NCI-H1048 (cell line): ENCODE data around the gene PACSIN1.

Experiments used
- DNase-seq: peaks from one replicate; lab custom pipeline; 2025; lab: John Stamatoyannopoulos, UW

The PACSIN1 gene

GRCh38 chr6:34544776-34545471 lies 79.0 kb downstream of the PACSIN1 start:
- no peak for DNase-seq

GRCh38 chr6:34546551-34547321 lies 80.9 kb downstream of the PACSIN1 start:
- no peak for DNase-seq

GRCh38 chr6:34547701-34548644 lies 82.1 kb downstream of the PACSIN1 start:
- DNase-seq: no peak

GRCh38 chr6:34549026-34549803 lies 83.3 kb downstream of the PACSIN1 start:
- DNase-seq: no peak

DNA sequence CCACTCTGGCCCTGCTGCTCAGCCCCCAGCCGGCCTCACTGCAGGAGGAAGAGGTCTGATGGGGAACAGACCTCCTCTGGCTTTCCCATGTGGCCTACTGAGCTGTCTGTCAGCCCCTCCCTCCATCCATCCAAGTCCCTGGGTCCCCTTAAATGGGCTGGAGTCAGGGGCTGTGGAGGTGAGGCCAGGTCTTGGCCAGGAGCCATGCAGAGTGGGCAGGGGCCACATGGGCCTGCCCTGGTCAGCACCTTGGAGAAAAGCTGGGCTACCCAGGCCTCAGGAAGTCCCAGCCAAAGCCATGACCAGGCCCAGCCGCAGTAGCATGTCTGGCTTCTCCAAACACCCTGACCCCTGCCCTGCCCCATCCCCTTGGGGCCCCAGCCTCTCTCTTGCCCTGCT lies 83.9 kb downstream of the PACSIN1 start:
- DNase-seq: no peak

DNA sequence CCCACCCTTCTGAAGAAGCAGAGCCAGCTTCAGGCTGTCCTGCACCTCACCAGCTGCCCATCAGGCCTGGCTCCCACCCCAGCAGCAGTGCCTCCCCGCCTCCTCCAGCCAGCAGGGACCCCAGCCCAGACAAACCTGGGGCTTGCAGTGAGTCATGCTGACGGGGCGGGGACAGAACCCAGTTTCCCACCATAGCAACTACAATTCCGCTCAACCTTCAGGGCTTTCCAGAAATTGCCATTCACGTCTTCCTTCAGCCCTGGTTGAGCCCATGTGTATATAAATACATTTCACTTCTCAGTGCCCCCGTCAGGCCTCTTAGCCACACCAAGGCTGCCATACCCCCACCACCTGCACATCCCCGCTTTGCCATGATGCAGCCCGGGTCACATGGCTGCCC lies 85.8 kb downstream of the PACSIN1 start:
- DNase-seq: no peak

GRCh38 chr6:34552620-34553019 lies 86.7 kb downstream of the PACSIN1 start:
- no peak for DNase-seq

GRCh38 chr6:34553146-34553545 lies 87.3 kb downstream of the PACSIN1 start:
- no peak for DNase-seq

GRCh38 chr6:34553750-34554149 lies 87.9 kb downstream of the PACSIN1 start:
- no peak for DNase-seq

- no peak for DNase-seq
These were observed 88.6 kb downstream of the PACSIN1 start for GRCh38 chr6:34554291-34555006.

DNA sequence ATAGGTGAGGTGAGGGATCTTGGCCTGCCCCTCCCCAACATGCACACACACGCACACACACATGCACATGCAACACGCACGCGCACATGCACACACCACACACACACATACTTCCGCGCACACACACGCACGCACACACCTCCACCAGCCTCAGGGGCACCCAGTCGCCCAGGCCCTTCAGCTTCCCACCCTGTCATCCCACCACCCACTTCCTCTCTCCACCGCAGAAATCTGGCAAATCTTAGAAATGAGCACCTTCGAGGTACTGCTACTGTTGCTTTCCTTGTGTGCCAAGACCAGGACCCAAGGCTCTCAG lies 89.1 kb downstream of the PACSIN1 start:
- DNase-seq: no peak

DNA sequence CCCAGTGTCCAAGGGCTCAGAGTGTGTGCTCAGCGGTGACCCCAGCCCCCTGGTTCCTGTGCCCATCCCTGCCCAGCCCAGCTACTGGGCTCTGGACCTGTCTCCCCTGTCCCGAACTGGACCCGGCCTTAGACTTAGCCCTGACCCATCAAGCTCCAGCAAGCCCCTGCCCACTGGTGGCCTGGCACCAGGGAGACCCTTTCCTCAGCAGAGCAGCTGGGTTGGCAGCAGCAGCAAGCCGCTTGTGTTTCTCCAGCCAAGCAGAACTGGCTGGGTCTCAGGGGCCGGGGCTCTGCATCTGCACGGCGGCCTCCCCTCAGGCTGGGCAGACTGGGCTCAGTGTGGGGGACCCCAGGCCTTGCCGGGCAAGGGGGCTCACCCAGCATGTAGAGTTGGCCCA lies 89.5 kb downstream of the PACSIN1 start:
- DNase-seq: no peak

- no peak for DNase-seq
These were observed 90.2 kb downstream of the PACSIN1 start, which contains the start of gene SPDEF for GRCh38 chr6:34556031-34556471. Gene SPDEF (minus strand): TSS chr6:34556329. CDS start chr6:34544455, 11,874 bp downstream.

DNA sequence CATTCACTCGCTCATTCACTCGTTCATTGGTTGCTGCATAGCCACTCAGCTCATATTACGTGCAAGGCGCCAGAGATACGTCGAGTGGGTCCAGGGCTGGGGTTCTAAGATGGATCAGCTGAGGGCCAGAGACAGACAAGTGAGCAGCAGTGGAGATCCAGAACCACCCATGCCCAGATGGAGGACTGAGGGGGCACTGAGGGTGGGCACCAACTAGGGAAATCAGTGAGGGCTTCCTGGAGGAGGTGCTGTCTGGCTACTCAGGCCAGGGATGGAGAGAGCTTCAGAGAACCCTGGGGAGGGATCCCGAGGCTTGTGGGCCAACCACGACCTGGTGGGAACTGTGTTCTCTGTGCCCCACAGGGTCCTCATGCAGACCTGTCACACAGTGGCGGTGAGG lies 90.6 kb downstream of the PACSIN1 start:
- no peak for DNase-seq

GRCh38 chr6:34557228-34557627 lies 91.4 kb downstream of the PACSIN1 start:
- no peak for DNase-seq

- DNase-seq: no peak
These were observed 92.4 kb downstream of the PACSIN1 start for GRCh38 chr6:34558172-34558714.

DNA sequence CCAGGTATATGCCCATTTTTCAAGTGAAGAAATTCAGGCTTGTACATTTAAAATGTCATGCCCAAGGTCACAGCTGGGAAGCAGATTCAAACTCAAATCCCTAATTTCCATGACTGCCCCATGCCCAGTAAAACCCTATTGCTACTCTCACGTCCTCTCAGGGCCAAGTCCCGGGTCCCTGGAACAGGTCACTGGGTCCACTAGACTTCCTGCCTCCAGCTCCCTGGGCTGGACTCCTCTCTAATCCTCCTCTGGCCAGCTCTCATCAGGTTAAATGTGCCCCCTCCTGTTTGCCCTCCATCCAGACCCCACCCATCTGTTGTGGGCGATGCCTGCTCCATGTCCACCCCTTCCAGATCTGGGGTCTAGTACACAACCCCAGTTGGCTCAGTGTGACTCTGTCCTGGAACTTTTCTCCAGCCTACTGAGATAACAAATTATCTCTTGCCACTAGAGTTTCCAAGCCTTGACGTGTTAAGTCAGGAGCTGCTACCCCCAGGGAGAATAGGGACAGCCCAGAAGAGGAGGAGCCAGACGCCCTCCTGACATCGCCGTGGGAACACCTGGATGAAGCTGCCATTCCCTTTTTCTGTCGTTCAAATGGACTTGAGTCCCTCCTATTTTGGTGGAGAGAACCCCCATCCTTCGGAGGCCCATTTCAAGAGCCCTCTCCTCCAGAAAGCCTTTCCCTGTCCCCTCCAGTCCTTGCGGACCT lies 93.9 kb downstream of the PACSIN1 start:
- DNase-seq: no peak

DNA sequence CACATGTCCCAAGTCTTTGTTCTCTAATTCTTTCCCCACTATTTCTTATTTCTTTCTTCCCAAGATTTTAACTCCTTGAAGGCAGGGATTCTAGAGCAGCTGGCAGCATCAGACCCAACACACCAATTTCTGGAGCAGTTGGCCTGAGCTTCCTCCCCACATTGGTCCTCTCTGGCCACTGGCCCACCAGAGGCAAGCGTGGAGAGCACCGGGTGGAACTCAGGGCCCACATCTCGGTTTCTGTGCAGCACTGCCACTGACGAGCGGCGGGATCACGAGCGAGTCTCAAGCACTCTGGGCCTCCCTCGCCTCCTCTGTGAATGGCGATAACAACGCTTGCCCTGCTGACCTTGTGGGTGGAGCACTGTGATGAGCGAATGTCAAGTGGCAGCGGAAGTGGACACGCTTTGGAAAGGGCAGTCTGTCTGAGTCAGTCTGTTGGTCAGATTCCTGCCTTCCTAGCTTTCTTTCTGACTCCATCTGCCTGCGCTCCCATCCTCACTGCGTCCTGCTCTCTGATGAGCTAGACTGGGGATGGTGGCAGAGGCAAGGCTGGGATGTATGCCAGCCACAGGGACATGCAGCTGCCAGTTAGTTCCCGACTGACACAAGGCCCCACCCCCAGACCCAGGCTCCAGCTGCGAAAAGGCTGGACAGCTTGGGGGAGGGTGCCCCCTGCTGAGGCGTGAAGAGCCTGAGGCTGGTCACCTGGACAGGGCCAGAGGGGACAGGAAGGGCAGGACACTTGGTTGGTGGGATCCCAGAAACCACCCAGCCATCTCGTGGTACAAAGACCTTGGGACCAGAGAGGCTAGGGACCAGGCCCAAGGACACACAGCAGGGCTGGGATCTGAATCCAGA lies 94.7 kb downstream of the PACSIN1 start:
- no peak for DNase-seq

GRCh38 chr6:34561227-34561530 lies 95.3 kb downstream of the PACSIN1 start:
- DNase-seq: no peak
